Fibroblast of skin of abdomen (primary cell): ENCODE data around the gene ATP6V1G2. TPM values are rescaled to one million over a fixed set of nuclear protein-coding genes. Genes with fewer than 3 reads are reported as not detected.
"Not testable (repeated sequence)": the region's sequence is repeated elsewhere in the genome, so short reads cannot be mapped to it uniquely, and the experiment has no call there.

Experiments used
- DNase-seq: peaks from one replicate; pipeline ENCODE4 v3.0.0-alpha.2; 2013
- polyA plus RNA-seq, 2 experiments: library from polyadenylated mRNA; unstranded; fragments of 120-200 nt; gene quantifications; one replicate each; pipeline ENCODE4 v1.2.1, GENCODE V29; 2013; ENCODE audit not compliant: insufficient read length in 2 of 2

Gene ATP6V1G2
- 8.9 TPM for polyA plus RNA-seq (2013, experiment 1 of 2; ENCODE audit: insufficient read length)
- polyA plus RNA-seq (2013, experiment 2 of 2; ENCODE audit: insufficient read length), result 8.3 TPM

DNA sequence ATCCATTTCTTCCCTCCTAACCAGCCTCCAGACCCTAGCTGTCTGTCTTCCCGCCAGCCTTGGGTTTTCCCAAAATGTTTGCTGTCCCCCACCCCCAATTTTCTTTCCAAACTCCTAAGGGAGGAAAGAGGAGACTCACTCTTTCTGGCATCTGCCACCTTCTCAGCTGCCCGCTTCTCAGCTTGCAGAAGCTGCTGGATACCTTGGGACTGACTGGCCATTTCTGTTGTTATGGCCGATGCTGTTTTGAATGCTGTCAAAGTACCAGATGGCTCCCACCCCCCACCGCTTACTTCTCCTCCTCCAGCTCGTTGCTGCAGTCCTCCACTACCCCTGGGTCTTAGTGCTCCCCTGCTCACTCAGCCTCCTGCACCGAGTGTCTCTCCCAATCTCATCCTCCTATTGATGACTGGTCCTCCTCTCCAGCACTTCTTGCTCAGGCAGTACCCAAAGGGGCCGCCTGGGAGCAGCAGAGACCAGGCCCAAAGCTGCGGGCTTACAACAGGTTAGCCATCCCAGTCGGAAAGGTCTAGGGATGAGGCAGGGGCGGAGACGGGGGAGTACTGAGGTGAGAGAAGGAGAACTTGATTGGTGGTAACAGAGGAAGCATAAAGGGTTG is at the start of gene ATP6V1G2:
Gene ATP6V1G2, minus strand, starts transcription at position 270 of the 619 bp plus-strand sequence. Its CDS starts 49 bp downstream, at position 221.
- DNase-seq, result peak; percentile 95

- no peak for DNase-seq
These were observed 46.0 kb upstream of the ATP6V1G2 start for GRCh38 chr6:31592396-31592771.

- not testable (repeated sequence) for DNase-seq
These were observed 44.3 kb upstream of the ATP6V1G2 start for GRCh38 chr6:31590691-31591090.

DNA sequence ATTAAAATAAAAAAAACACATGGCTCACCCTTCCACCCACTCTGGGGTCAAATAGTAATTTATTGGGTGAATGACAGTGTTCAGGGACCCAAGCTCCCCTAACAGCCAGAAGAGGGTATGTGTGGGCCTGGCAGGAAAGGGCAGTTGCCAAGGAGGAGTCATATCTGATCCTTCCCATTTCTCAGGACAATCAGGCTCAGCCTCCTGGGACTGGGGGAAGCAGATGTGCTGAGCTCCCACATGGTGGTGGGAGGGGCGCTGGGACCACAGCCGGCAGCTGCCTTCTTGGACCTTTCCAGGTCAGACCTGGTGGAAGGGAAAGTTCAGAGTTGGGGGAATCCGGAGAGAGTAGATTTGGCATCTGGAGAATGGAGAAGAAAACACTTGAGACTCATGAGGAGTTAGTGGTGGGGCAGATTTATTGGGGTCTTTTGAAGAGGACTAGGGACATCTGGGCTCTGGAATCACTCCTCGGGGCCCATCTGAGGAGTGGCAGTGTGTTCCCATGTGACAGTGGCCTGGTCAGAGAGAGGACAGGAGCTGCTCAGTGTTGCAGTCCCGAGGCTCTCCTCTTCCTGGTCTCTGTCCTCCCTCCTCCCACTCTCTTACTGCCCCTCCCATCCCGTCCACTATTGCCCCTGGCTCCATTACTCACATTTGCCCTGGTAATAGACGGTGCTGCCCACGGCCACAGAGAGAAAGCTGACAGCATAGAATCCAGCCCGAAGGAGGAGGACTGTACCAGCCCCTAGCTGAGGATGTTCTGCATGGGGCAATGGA is 42.7 kb upstream of the ATP6V1G2 start:
- DNase-seq, result no peak

DNA sequence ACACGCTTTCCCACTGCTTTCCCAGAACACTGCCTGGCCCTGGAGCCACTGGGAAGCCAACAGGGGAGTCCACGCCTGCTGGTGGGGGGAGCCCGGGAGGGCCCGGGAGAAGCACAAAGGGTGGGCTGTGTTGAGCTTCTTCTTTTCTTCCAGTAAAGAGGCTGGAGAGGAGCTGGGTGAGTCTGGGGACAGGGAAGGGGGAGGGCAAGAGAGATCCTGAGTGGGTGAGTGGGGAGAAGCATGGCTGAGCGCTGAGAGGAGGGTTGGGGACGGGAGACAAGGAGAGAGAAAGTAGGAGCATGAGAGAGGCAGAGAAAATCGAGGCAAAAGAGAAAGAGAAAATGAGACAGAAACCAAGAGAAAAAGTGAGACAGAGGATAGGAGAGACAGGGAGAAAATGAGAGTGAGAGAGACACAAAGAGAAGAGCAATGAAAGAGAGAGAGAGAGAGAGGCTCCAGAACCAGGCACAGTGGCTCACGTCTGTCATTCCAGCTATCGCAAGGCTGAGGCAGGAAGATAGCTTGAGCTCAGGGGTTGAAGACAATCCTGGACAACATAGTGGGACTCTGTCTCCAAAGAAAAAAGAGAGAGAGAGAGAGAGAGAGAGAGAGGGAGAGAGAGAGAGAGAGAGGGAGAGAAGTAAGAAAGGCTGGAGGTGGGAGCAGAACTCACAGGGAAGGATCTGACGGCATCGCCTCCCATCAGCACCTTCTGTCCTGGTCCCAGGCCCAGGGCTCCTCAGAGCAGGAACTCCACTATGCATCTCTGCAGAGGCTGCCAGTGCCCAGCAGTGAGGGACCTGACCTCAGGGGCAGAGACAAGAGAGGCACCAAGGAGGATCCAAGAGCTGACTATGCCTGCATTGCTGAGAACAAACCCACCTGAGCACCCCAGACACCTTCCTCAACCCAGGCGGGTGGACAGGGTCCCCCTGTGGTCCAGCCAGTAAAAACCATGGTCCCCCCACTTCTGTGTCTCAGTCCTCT is 41.7 kb upstream of the ATP6V1G2 start:
- DNase-seq, result no peak

- DNase-seq, result no peak
These were observed 40.3 kb upstream of the ATP6V1G2 start for GRCh38 chr6:31586599-31587281.

DNA sequence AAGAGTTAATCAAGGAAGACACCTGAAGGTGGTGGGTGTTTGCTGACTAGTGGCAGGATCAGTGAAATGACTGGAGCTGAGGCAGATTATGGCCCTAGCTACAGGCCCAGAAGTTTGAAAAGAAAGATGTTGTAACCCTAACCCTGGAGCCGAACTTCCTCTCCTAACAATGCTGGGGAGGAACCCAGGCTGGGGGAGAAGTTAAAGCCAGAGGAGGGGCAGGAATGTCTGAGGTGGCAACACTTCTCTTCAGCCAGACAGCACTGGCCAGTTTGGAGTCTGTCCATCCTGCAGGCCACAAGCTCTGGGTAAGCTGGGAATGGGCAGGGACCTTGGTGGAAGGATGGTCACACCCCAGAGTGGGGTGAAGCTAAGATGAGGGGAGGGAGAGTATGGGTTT is 39.6 kb upstream of the ATP6V1G2 start, which contains the start of gene LST1:
Gene LST1, plus strand, starts transcription at position 270 of the 400 bp plus-strand sequence. CDS start 1,023 bp downstream, outside the sequence.
- no peak for DNase-seq

GRCh38 chr6:31585491-31585890 is 39.1 kb upstream of the ATP6V1G2 start:
- no peak for DNase-seq

DNA sequence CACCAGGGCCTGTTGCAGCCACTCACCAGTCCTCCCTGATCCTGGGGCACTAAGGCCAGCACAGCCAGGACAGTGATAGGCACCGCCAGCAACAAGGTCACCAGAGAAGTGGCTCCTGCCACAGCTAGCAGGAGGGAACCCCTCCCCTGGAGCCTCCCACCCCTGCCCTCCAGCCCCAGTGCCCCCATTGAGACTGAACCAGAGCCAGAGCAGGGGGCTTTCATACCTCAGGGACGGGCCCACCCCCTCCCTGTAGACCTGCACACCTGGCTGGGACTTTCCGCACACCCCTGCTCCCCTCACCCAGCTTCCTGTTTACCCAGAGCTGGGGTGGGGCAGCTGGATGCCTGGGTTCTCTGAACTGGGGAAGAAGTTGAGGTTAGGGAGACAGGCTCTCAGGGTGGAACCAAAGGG is 35.8 kb upstream of the ATP6V1G2 start, which contains the start of gene LTB:
Gene LTB, minus strand, starts transcription at position 195 of the 414 bp plus-strand sequence. Its CDS starts 7 bp downstream, at position 188.
- DNase-seq, result no peak

GRCh38 chr6:31581434-31582229 is 35.2 kb upstream of the ATP6V1G2 start:
- no peak for DNase-seq

DNA sequence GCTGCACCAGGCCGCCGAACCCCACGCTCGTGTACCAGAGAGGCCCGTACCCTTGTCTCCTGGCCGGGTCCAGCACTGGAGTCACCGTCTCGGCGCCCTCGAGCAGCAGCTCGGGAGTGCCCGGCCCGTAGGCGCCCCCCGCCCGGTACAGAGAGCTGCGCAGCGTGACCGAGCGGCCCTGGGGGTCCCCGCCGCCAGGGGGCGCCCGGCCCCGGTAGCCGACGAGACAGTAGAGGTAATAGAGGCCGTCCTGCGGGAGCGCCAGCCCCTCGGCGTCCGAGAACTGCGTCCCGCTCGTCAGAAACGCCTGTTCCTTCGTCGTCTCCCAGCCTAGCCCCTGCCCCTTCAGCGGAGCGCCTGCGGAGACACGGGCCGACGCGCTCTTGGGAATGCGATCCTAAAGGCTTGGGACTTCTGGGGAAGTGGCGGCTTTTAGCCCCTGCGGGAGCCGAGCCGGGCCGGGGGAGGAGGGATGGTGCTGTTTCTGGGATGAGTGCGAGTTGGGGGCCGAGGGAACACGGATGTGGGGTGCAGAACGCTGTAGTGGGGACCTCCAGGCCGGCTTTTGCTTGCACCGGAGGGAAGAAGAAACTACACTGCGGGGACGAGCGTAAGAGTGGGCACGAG is 34.5 kb upstream of the ATP6V1G2 start:
- peak; percentile 79 for DNase-seq

DNA sequence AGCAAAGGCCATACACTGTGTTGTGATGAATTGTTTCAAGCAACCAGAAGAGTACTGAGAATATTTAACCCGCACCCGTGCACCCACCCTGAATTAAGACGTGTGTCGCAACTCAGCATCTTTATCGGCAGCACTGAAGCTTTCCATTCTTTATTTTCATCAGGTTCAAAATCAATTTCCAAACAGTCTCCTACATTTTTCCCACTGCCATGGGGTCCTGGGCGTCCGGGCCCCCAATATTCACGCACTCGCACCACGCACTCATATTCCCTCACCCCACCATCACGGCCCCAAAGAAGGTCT is 34.0 kb upstream of the ATP6V1G2 start:
- no peak for DNase-seq

DNA sequence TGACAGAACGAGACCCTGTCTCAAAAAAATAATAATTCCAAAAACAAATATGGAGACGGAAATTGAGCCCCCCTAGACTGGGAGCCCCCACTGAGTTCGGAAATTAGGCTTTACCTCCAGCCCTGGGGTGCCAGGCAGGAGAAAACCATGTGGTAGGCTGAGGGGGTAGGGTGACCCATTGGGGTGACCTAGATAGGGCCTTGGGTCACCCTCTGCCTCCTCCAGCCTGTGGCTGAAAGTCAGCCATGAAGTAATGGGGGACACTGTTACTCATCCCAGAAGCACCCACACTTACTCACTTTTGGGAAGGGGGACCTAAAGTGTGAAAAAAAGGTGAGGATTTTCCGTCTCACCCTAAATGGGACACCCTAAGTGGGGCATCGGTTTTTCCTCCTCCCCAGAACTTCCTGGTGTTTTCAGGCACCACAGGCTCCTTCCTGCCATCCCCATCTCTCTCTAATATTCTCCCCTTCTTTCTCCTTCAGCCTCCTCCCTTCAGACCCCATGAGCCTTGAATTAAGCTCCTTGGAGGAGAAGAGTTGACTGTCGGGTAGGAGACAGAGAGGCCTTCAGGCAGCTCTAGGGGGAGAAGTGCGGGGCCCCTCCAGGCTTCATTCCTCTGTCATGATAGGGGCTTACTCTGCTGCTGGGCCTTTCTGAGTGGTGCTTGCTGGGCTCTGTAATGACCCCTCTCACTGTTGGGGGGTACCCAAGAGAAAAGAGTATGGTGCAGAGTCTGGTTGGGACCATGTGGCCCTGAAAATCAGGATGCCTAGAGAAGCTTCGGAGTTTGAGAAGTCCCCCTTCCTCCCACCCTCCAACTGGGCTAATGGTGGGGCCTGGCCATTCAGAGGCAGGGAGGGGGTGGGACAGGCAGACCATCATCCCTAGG is 33.4 kb upstream of the ATP6V1G2 start:
- DNase-seq, result no peak

GRCh38 chr6:31579119-31579505 is 32.7 kb upstream of the ATP6V1G2 start:
- DNase-seq, result no peak

GRCh38 chr6:31578184-31579118 is 32.0 kb upstream of the ATP6V1G2 start:
- no peak for DNase-seq

DNA sequence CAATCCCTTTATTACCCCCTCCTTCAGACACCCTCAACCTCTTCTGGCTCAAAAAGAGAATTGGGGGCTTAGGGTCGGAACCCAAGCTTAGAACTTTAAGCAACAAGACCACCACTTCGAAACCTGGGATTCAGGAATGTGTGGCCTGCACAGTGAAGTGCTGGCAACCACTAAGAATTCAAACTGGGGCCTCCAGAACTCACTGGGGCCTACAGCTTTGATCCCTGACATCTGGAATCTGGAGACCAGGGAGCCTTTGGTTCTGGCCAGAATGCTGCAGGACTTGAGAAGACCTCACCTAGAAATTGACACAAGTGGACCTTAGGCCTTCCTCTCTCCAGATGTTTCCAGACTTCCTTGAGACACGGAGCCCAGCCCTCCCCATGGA is 31.2 kb upstream of the ATP6V1G2 start:
- DNase-seq, result no peak

GRCh38 chr6:31576897-31577578 is 30.6 kb upstream of the ATP6V1G2 start:
- no peak for DNase-seq
